Measurements from ENCODE around the gene GABRB1.

DNA sequence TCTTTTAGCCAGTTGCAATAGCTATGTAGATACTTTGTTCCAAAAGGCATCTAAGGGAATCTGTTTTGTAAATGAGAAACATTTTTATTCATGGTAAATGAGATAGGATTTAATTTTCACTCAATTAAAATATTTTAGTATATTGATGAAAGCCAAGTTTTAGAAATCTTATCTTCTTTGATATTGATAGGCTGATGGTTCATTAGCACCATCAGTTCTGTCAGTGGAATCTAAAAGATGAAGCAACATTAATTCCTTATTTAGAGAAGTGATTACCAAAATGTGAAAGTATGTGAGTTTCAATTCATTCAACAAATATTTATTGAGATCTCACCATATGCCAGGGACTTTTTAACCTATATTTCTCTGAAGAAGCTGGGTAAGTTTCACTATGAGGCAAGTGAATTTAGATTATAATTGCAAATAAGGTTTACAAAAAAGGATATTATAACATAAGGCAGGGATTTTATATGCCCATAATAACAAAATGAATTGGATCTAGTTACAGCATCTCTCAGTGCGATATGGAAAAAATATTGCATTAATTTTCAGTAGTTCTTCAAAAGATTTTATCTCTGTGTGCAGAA, 79.3 kb downstream of the GABRB1 start:
- TF ChIP-seq CTCF (IDR thresholded peaks at IDR 0.05; ENCODE audit: low read length) (no peak), EZH2 (optimal IDR thresholded peaks at IDR 0.05; ENCODE audit: low read depth, low read length) (no peak), EZH2phosphoT487 (IDR thresholded peaks at IDR 0.05; ENCODE audit: low read length) (no peak)
